ENCODE measurements around the gene CCDC83.
"Not testable (repeated sequence)": the region's sequence is repeated elsewhere in the genome, so short reads cannot be mapped to it uniquely, and the experiment has no call there.

CCDC83 gene

DNA sequence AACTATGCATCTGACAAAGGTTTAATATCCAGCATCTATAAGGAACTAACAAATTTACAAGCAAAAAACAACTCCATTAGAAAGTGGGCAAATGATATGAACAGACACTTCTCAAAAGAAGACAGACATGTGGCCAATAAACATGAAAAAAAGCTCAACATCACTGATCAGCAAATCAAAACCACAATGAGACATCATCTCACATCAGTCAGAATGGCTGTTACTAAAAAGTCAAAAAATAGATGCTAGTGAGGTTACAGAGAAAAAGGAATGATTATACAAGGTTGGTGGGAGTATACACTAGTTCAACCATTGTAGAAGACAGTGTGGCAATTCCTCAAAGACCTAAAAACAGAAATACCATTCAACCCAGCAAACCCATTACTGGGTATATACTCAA, 14.3 kb upstream of the CCDC83 start:
- not testable (repeated sequence) for DNase-seq

DNA sequence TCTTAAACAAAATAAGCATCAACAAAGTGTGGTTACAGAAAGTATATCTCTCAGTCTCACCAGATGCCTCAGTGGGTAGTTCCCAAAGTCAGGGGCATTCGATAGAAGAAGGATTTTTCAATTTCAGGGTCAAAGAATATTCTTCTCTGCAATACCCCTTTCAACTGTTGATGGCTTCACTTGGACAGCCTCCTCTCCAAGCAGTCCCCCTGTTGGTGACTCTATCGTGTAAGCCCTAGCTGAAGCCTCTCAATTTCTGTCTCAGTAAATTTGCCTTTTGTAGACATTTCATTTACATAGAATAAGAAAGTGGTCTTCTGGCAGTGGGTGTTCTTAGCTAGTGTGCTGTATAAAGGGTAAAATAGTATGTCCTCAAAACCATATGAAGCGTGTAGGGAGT, 11.3 kb upstream of the CCDC83 start:
- no peak for DNase-seq

DNA sequence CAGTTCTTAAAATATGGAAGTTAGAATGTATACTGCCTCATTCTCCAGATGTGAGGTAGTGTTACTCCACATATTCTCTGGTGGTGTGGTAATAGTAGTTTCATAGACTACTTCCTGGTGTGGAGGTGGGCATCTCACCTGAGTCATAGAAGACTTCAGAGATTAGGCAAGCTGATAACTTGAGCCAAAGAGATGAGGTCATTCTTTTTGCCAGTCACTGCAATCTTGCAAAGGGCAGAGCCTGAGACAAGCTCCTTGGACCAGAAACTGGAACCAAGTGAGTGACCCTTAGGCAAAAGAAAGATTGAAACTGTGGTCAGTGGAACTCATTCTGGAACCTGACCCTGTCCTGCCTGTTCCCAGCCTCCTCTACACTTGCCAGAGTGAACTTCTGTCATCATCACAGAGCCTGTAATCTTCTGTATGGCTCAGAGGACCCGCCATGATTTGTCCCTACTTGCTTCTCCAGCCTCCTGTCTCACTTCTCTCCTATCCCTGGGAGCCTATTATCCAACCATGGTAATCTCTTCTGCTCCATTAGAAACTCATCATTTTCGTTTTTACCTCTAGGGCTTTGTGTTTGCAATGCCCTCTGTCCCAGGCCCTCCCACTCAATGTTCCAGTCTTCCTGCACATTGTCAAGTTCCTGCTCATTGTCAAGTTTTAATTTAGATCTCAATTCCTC, 10.6 kb upstream of the CCDC83 start:
- no peak for DNase-seq

DNA sequence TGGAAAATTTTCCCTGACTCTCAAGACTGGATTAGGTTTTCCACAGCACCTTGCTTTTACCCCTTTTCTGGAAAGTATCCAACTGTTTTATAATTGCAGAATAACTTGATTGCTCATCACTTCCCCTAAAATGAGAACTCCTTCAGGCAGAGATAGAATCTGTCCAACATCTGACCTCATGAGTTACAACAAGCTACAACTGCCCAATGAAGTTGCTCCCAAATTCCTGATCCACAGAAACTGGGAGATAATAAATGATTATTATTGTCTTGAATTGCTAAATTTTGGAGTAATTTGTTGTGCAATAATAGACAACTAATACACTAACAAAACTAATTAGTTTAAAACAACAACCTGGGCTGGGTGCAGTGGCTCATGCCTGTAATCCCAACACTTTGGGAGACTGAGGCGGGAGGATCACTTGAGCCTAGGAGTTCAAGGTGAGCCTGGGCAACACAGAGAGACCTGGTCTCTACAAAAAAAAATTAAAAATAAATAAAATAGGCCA, 10.0 kb upstream of the CCDC83 start:
- DNase-seq: no peak

DNA sequence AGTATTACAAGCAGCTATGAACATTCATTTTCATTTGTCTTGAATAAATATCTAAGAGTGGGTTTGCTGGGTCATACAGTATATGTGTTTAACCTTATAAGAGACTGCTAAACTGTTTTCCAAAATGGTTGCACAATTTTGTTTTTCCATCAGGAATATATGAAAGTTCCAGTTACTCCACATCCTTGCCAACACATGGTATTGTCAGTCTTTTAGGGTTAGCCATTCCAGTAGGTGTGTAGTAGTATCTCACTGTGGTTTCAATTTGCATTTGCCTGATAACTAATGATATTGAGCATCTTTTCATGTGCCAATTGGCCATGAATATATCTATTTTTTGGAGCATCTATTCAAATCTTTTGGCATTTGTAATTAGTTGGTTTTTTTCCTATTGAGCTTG, 7.7 kb upstream of the CCDC83 start:
- no peak for DNase-seq

DNA sequence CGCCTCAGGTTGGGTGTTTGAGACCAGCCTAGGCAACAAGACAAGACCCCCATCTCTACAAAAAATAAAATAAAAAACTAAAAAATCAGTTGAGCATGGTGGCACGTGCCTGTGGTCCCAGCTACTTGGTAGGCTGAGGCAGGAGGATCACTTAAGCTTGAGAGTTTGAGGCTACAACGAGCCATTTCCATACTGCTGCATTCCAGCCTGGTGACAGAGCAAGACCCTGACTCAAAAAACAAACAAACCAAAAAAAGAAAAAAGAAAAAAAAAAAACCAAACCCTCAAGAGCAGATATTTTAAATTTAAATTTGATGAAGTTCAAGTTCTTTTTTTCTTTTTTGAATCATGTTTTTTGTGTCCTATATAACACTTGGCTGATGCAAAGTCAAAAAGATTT, 7.2 kb upstream of the CCDC83 start:
- DNase-seq: no peak

DNA sequence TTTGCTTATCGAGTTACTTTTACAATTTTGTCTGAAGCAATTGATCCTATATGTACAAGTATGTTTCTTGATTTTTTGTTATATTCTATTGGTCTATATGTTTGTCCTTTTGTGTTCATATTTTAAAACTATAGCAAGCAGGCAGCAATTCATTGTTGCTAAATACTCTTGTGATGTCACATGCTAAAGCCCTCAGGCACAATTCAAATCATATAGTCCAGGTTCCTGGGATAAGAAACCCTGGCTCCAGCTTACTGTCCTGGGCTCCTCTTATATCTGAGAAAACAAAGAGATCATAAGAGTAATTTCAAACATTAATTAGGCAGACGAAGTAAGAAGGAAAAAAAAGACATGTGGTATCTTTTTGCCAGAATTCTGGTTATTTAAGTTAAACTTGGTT, 6.6 kb upstream of the CCDC83 start:
- DNase-seq: no peak

DNA sequence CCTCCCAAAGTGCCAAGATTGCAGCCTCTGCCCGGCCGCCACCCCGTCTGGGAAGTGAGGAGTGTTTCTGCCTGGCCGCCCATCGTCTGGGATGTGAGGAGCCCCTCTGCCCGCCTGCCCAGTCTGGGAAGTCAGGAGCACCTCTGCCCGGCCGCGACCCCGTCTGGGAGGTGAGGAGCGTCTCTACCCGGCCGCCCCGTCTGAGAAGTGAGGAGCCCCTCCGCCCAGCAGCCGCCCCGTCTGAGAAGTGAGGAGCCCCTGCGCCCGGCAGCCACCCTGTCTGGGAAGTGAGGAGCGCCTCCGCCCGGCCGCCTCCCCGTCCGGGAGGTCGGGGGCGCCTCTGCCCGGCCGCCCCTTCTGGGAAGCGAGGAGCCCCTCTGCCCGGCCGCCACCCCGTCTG, 2.4 kb upstream of the CCDC83 start:
- not testable (repeated sequence) for DNase-seq

DNA sequence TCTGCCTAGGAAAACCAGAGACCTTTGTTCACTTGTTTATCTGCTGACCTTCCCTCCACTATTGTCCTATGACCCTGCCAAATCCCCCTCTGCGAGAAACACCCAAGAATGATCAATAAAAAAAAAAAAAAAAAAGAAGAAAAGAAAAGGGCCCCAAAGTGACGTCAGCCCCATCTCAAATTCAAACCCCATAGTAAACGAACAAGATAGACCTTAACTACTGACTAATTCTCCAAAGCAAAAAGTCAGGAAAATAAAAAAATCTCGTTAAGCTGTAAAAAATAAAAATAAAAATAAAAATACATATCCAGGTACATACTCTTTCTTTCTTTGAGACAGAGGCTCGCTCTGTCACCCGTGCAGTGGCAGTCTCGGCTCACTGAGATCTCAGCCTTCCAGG, 1.6 kb upstream of the CCDC83 start:
- DNase-seq: not testable (repeated sequence)

DNA sequence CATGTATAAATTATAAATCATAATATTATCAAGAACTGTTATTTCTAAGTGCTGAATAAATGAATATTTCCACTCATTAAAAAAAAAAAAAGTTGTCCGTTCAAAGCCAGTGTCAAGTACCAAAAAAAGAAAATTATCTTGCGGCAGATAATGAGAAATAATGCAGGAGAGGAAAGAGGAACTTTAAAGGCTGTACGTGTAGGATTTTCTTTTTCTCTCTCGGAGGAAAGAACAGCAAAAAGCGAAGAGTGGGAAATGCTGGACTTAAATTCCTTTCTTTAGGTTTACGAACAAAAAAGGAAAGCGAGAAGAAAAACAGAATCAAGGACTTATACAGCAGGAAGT, 999 bp upstream of the CCDC83 start:
- DNase-seq: no peak

DNA sequence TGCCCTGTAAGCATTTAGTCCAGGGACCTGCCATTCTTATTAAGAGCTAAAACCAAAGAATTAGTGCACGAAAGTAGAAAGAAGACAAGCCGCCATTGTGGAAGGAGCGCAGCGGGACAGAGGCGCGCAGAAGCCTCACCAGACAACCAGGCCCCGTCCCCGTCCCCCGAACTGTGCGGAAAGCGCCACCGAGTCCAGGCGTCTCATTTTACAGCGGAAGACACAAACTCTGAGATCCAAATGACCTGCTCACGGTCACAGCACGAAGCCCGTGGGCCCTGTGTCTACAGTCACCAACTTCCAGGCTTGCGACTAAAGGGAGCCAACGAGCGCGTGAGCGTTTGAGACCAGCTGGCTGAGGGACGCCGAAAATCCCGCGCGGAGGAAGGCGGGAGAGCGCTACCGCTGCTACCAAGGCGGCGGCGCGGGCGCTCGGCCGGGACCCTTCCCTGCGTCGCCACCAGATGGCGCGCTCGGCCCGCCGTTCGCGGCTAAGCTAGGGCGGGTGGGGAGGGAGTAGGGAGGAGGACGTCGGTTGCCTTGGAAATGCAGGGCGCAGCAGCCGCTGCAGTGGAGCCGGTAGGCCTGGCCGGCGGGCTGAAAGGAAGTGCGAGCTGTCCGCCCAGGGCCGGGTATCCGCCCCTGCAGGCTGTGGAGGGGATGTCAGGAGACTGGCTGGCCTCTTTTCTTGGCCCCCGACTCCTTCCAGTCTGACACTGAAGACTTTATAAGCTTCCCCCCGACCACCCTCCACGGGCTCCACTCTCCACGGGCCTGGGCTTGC, 434 bp upstream of the CCDC83 start:
- DNase-seq: peak; percentile 94

DNA sequence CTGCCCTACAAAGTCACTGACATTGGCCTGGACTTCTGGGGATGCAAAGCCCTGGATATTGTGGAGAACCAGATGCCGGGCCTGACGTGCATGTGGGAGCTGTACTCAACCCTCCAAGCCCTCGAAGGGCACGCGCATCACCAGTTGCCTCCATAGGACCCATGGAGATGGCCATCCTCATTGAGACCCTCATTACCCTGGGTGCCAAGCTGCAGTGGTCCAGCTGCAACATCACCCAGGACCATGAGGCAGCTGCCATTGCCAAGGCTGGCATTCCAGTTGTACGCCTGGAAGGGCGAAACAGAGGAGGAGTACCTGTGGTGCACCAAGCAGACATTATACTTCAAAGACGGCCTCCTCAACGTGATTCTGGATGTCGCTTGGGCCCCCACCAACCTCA, 1.9 kb downstream of the CCDC83 start:
- no peak for DNase-seq

DNA sequence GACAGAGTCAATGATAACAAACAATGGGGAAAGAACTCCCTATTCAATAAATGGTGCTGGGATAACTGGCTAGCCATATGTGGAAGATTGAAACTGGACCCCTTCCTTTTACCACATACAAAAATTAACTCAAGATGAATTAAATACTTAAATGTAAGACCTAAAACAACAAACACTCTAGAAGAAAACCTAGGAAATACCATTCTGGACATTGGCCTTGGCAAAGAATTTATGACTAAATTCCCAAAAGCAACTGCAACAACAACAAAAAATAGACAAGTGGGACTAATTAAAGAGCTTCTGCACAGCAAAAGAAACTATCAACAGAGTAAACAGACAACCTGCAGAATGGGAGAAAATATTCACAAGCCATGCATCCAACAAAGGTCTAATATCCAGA, 4.4 kb downstream of the CCDC83 start:
- DNase-seq: not testable (repeated sequence)

DNA sequence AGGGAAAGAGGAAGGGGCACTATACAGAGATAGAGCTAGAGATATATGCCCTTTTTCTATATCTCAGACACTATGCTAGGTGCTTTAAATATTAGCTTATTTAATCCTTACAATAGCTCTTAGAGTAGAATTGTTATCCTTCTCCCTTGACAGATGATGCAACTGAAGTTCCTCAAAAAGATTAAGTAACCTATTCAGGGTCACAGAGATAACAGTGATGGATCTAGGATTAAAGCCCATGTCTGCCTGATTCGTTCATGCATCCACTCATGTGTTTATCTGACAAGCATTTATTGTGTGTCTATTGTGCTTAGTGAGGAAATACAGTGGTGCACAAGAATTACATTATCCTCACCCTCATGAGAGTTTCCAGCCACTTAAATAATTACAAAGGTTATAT, 8.7 kb downstream of the CCDC83 start:
- no peak for DNase-seq

DNA sequence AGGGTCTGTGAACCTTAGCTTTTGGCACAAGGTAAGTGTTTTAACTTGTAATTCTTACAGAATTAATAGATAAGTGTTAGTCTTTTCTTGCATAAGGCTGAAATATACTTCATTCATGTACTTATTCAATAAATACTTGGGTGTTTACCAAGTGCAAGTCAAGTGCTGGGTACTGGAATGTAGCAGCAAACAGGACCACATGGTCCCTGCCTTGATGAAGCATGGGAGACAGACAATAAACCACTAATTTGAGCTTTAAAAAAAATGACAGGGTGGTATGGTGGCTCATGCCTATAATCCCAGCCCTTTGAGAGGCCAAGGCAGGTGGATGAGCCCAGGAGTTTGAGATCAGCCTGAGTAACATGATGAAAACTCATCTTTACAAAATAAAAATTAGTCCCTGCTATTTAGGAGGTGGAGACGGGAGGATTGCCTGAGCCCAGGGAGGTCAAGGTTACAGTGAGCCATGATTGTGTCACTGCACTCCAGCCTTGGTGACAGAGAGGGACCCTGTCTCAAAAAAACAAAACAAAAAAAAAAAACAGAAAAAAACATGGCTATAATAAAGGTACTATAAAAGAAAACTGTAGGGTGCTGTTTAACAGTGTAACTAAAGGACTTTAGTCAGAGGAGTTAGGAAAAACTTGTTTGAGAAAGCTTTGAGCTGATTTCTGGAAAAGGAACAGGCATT, 11.1 kb downstream of the CCDC83 start:
- no peak for DNase-seq

DNA sequence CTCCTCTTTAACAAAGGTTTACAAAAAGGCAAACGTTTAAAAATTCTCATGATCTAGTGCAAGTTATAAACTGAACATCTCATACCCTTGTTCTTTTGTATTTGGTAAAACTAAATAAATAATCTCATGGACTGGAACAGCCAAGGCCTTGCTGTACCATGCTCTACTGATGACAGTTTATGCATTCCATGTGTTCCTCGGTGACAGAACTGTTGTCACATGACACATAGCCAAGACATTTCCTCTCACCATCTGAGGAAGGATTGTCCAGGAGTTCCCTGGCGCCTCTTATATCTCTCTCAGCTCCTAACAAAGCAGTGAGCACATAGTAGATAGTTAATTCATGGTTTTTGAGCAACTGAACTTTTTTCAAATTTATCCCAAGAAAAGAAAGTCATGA, 12.6 kb downstream of the CCDC83 start:
- no peak for DNase-seq

DNA sequence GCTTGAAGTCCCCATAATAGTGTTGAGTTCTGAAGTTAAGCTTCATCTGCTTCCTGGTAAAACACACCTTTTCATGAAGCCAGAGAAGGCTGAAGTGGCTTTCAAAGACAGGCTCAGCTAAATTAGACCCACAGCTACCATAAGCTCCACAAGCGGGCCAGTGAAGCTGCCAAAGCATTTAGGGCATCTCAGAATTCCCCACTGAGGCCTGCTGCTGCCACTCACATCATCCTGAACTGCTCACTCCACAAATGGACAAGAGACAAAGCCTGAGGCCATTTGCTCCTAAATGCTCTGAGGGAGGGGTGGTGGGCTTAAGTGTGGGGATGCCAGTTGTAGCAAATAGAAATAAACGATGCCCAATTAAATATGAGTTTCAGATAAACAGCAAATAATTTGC, 14.6 kb downstream of the CCDC83 start:
- no peak for DNase-seq

DNA sequence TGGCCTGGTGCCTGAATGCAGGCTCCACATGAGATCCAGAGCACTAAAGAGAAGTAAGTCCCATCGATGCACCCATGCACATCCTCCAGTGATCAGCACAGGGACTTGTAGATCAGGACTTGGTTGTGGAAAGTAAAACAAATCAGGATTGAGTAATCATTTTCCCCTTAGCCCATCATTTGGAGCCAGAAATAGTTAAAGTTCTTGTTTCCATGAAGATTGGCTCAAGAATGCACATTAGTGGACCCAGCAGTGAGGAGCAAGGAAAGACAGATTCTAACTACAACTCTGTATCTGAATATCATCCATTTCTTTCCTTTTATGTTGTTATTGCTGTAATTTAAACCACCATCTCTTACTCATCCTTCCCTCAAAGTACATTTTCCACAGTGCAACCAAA, 19.1 kb downstream of the CCDC83 start:
- no peak for DNase-seq

DNA sequence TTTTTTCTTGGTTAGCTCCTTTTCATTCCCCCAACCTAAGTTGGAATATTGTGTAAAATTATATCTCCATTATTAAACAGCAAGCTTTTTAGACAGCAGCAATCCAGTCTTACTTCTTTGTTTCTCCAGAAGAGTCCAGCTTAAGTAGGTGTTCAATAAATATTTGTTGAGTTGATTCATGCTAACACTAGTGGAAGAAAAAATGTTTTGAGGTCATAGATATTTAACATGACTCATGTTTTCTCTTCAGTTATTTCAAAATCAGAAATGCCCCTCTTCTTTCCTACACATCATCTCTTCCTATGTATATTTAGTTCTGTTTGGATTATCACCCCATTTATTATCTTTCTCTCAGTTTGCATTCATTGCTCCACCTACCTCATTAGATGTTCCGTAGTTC, 20.3 kb downstream of the CCDC83 start:
- no peak for DNase-seq

DNA sequence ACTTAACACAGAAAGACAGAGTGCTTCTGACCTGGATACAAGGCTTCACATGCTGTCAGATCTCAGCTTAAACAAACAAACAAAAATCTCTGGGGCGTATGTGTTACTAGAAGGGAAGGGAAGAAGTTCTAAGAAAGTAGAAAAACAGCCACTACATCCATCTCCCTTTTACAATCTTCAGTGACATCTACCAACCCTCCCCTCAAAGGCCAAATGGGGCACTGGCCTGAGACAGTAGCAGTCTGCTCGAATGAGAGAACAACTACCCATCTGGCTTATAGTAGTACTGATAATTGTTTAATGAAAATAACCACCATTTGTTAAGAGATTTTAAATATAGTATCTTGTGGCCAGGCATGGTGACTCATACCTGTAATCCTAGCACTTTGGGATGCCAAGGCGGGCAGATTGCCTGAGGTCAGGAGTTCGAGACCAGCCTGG, 29.4 kb downstream of the CCDC83 start:
- no peak for DNase-seq

DNA sequence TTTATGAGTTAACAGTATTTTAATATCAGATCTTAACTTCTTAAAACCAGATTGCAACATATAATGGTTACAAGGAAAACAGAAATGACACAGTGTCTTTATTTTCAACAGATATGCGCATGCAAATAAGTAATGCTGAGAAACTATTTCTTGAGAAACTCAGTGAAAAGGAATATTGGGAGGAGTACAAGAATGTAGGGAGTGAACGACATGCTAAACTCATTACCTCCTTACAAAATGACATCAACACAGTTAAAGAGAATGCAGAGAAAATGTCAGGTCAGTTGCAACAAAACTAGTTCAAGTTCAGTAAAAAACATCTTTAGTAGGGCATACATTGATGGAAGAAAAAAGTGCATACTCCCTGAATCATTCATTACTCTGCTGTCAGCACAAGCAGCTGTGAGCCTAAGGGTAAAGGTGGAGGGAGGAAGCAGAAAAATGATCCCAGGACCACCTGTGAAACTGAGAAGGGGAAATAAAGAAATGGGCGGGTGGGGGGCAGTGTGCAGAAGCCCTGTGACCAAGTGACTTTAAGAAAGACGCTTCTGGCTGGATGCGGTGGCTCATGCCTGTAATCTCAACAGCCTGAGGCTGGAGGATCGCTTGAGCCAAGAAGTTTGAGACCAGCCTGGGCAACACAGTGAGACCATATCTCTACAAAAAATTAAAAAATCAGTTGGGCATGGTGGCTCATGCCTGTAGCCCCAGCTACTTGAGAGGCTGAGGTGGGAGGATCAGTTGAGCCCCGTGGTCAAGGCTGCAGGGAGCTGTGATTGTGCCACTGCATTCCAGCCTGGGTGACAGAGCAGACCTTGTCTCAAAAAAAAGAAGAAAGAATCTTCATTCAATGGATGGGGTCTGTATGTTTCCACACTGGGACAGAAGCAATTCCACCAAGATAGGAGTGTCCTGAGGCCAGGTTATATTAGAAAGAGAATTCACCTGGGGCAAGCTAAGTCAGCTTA, 31.2 kb downstream of the CCDC83 start:
- no peak for DNase-seq

DNA sequence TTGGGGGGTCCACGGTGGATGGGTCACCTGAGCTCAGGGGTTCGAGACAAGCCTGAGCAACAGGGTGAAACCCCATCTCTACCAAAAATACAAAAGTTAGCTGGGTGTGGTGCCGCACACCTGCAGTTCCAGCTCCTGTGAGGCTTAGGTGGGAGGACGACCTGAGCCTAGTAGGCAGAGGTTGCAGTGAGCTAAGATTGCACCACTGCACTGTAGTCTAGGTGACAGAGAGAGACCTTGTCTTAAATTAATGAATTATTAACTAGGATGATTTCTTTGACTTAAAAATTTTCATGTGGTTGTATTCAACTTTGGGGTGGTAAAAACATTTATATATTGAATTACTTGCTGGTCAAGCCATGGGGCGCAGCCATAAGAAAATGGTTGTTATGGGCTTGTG, 33.9 kb downstream of the CCDC83 start:
- DNase-seq: no peak
